NCI-H2171 treated with DMSO at 0.1 percent for 48 hours (cell line): ENCODE measurements around the gene TMEM178B.
A peak's percentile ranks its signal among the peaks of the same experiment; 100 is the strongest.
"Not testable (repeated sequence)": the region's sequence is repeated elsewhere in the genome, so short reads cannot be mapped to it uniquely, and the experiment has no call there.

ENCODE experiments used
- DNase-seq: peaks from one replicate; lab custom pipeline; 2025; lab: John Stamatoyannopoulos, UW

The TMEM178B gene

GRCh38 chr7:141144921-141145629 is 71.2 kb downstream of the TMEM178B start:
- DNase-seq, result no peak

- DNase-seq, result no peak
These were observed 71.7 kb downstream of the TMEM178B start for GRCh38 chr7:141145630-141145982.

- DNase-seq, result no peak
These were observed 73.6 kb downstream of the TMEM178B start for GRCh38 chr7:141147482-141147881.

GRCh38 chr7:141150465-141150864 is 76.6 kb downstream of the TMEM178B start:
- DNase-seq, result no peak

- no peak for DNase-seq
These were observed 77.9 kb downstream of the TMEM178B start for GRCh38 chr7:141151746-141152145.

GRCh38 chr7:141153231-141153630 is 79.4 kb downstream of the TMEM178B start:
- DNase-seq, result no peak

GRCh38 chr7:141154131-141154732 is 80.4 kb downstream of the TMEM178B start:
- DNase-seq, result no peak

GRCh38 chr7:141156407-141156806 is 82.5 kb downstream of the TMEM178B start:
- DNase-seq, result peak; percentile 35

GRCh38 chr7:141157138-141157765 is 83.4 kb downstream of the TMEM178B start:
- DNase-seq, result no peak

GRCh38 chr7:141158561-141158960 is 84.7 kb downstream of the TMEM178B start:
- DNase-seq, result no peak

GRCh38 chr7:141160246-141160860 is 86.5 kb downstream of the TMEM178B start:
- no peak for DNase-seq

GRCh38 chr7:141161550-141162535 is 88.0 kb downstream of the TMEM178B start:
- DNase-seq, result peak; percentile 31

GRCh38 chr7:141165521-141165920 is 91.7 kb downstream of the TMEM178B start:
- DNase-seq, result no peak

GRCh38 chr7:141166926-141167325 is 93.1 kb downstream of the TMEM178B start:
- DNase-seq, result no peak

GRCh38 chr7:141167381-141167964 is 93.6 kb downstream of the TMEM178B start:
- DNase-seq, result no peak

- not testable (repeated sequence) for DNase-seq
These were observed 95.3 kb downstream of the TMEM178B start for GRCh38 chr7:141169157-141169556.

- not testable (repeated sequence) for DNase-seq
These were observed 101.9 kb downstream of the TMEM178B start for GRCh38 chr7:141175728-141176127.

- not testable (repeated sequence) for DNase-seq
These were observed 103.3 kb downstream of the TMEM178B start for GRCh38 chr7:141177120-141177519.

- no peak for DNase-seq
These were observed 104.7 kb downstream of the TMEM178B start for GRCh38 chr7:141178486-141179135.

- no peak for DNase-seq
These were observed 107.9 kb downstream of the TMEM178B start for GRCh38 chr7:141181812-141182211.
